IMR-90 (cell line): ENCODE data around the gene NMNAT3. TPM values are rescaled to one million over a fixed set of nuclear protein-coding genes. Genes with fewer than 3 reads are reported as not detected.
"Not testable (repeated sequence)": the region's sequence is repeated elsewhere in the genome, so short reads cannot be mapped to it uniquely, and the experiment has no call there.

Source experiments
- ATAC-seq: fragments of 200-7000 bp; cut with Tn5 transposase; 2 replicates; pipeline ENCODE4 v1.9.1; 2020; ENCODE audit warnings: low read depth, mild to moderate bottlenecking, moderate library complexity
- BruUV-seq: library from RNA; stranded (reverse); fragments of 400-500 nt; replicated peaks from 2 replicates; lab custom pipeline; 2021; lab: Mats Ljungman, UMichigan
- CTCF ChIA-PET: fragments of 300-600 bp; formaldehyde crosslinking; extraction: SDS; loops from one replicate; lab custom pipeline; 2021; ENCODE audit warnings: antibody characterized with exemption; lab: Yijun Ruan, JAX
- POLR2A ChIA-PET: fragments of 300-600 bp; sonication (Branson Sonifier 250); formaldehyde crosslinking; loops from one replicate; lab custom pipeline; 2022; ENCODE audit warnings: antibody characterized with exemption; ENCODE audit not compliant: unreplicated experiment; lab: Charles Lee
- DNase-seq: peaks from one replicate; pipeline ENCODE4 v3.0.0; 2013
- H2AFZ ChIP-seq: replicated peaks from 2 replicates; pipeline ENCODE3; 2013; ENCODE audit warnings: low read length, mild to moderate bottlenecking; ENCODE audit not compliant: poor library complexity
- H2AK5ac ChIP-seq: 2 replicates; pipeline ENCODE4 v1.6.1; 2013; ENCODE audit warnings: low read depth, low read length, inconsistent platforms
- H2AK9ac ChIP-seq: replicated peaks from 2 replicates; pipeline ENCODE3; 2013; ENCODE audit warnings: mild to moderate bottlenecking, low read depth, low read length, moderate library complexity; ENCODE audit not compliant: poor library complexity
- H2BK120ac ChIP-seq: 2 replicates; pipeline ENCODE4 v1.6.1; 2013; ENCODE audit warnings: low read depth, low read length, inconsistent platforms
- H2BK15ac ChIP-seq: 3 replicates; pipeline ENCODE4 v1.6.1; 2013; ENCODE audit warnings: low read depth, low read length, inconsistent platforms
- H2BK20ac ChIP-seq: 2 replicates; pipeline ENCODE4 v1.6.1; 2013; ENCODE audit warnings: low read depth, mild to moderate bottlenecking, inconsistent platforms, low read length, moderate library complexity
- H2BK5ac ChIP-seq: 2 replicates; pipeline ENCODE4 v1.6.1; 2013; ENCODE audit warnings: mild to moderate bottlenecking, low read depth, low read length, inconsistent platforms; ENCODE audit not compliant: poor library complexity, severe bottlenecking
- H3K14ac ChIP-seq: replicated peaks from 2 replicates; pipeline ENCODE4 v1.6.1; 2013; ENCODE audit warnings: low read depth, low read length, inconsistent platforms
- H3K18ac ChIP-seq: 2 replicates; pipeline ENCODE4 v1.6.1; 2013; ENCODE audit warnings: low read depth, low read length, control low read depth
- H3K23ac ChIP-seq: 2 replicates; pipeline ENCODE4 v1.6.1; 2013; ENCODE audit warnings: low read depth, low read length, inconsistent platforms
- H3K27ac ChIP-seq: 2 replicates; pipeline ENCODE4 v1.5.1; 2013; ENCODE audit warnings: mild to moderate bottlenecking, control low read depth, low read length; ENCODE audit not compliant: insufficient read depth
- H3K27me3 ChIP-seq: 2 replicates; pipeline ENCODE4 v1.6.1; 2013; ENCODE audit warnings: low read length; ENCODE audit not compliant: control insufficient read depth, insufficient read depth
- H3K36me3 ChIP-seq: 2 replicates; pipeline ENCODE4 v1.6.1; 2013; ENCODE audit warnings: low read length, mixed read lengths; ENCODE audit not compliant: control insufficient read depth, insufficient read depth
- H3K4ac ChIP-seq: 2 replicates; pipeline ENCODE4 v1.6.1; 2013; ENCODE audit warnings: low read depth, low read length, inconsistent platforms
- H3K4me1 ChIP-seq: 2 replicates; pipeline ENCODE4 v1.6.1; 2013; ENCODE audit warnings: low read length, mixed read lengths; ENCODE audit not compliant: control insufficient read depth, insufficient read depth
- H3K4me2 ChIP-seq: 2 replicates; pipeline ENCODE4 v1.6.1; 2013; ENCODE audit warnings: low read depth, mild to moderate bottlenecking, control low read depth, low read length, moderate library complexity
- H3K4me3 ChIP-seq: 2 replicates; pipeline ENCODE4 v1.5.1; 2013; ENCODE audit warnings: low read depth, mild to moderate bottlenecking, control low read depth, low read length, moderate library complexity; ENCODE audit not compliant: insufficient read depth
- H3K56ac ChIP-seq: 2 replicates; pipeline ENCODE4 v1.6.1; 2013; ENCODE audit warnings: low read length, inconsistent platforms; ENCODE audit not compliant: insufficient read depth; ENCODE audit errors: extremely low read depth
- H3K79me1 ChIP-seq, 2 experiments: 2 replicates each; pipeline ENCODE4 v1.6.1; 2013; ENCODE audit warnings: low read length in 2 of 2, inconsistent platforms in 1 of 2, low read depth in 1 of 2
- H3K9ac ChIP-seq: 2 replicates; pipeline ENCODE4 v1.6.1; 2013; ENCODE audit warnings: low read depth, low read length, control low read depth
- H3K9me1 ChIP-seq: 2 replicates; pipeline ENCODE4 v1.6.1; 2013; ENCODE audit warnings: low read length, inconsistent platforms; ENCODE audit not compliant: insufficient read depth
- H3K9me3 ChIP-seq: 2 replicates; pipeline ENCODE4 v1.6.1; 2013; ENCODE audit warnings: low read length; ENCODE audit not compliant: control insufficient read depth, insufficient read depth
- H4K20me1 ChIP-seq: 2 replicates; pipeline ENCODE4 v1.6.1; 2013; ENCODE audit warnings: low read length, inconsistent platforms; ENCODE audit not compliant: insufficient read depth
- H4K5ac ChIP-seq: 2 replicates; pipeline ENCODE4 v1.6.1; 2013; ENCODE audit warnings: mild to moderate bottlenecking, low read depth, low read length, control low read depth
- H4K8ac ChIP-seq, 2 experiments: 2 replicates each; pipeline ENCODE4 v1.6.1; 2013; ENCODE audit warnings: low read depth in 2 of 2, low read length in 2 of 2, control low read depth in 1 of 2, inconsistent platforms in 1 of 2
- H4K91ac ChIP-seq: 2 replicates; pipeline ENCODE4 v1.6.1; 2013; ENCODE audit warnings: low read depth, low read length, inconsistent platforms; ENCODE audit not compliant: insufficient read depth
- WGBS, 2 experiments: methylation state at CpG; one replicate each; pipeline versions ENCODE4 v1.1.5 to v1.1.7; 2013; ENCODE audit warnings: missing lambda C conversion rate in 2 of 2; ENCODE audit not compliant: insufficient read length in 1 of 2; ENCODE audit errors: extremely low coverage in 2 of 2; 5-methylcytosine and 5-hydroxymethylcytosine counted together
- dilution Hi-C: fragments of 300-500 bp; cut with HindIII; formaldehyde crosslinking; loops from one replicate; pipeline ENCODE4 v1.14.3; 2018; ENCODE audit warnings: low sequenced_read_pairs; ENCODE audit not compliant: unreplicated experiment
- in situ Hi-C: fragments of 300-500 bp; cut with MboI; formaldehyde crosslinking; loops from 3 replicates; pipeline ENCODE4 v1.14.3; 2019; ENCODE audit warnings: low sequenced_read_pairs, inconsistent platforms, mixed read lengths
- intact Hi-C: fragments of 100-400 bp; cut with micrococcal nuclease; formaldehyde crosslinking; loops from 2 replicates; pipeline ENCODE4 v1.10.0; 2022
- polyA plus RNA-seq, 3 experiments: library from polyadenylated mRNA; depleted of rRNA; stranded (reverse); fragments of >200 nt; gene quantifications; 2 replicates each; pipeline ENCODE4 v1.2.3, GENCODE V29; 2012; ENCODE audit warnings: low replicate concordance in 1 of 3
- total RNA-seq: library from RNA; depleted of rRNA; stranded (reverse); fragments of >200 nt; gene quantifications from 2 replicates; pipeline ENCODE4 v1.2.3, GENCODE V29; 2012

The NMNAT3 gene
- total and polyA plus RNA-seq, 2 of the 4 experiments (the other 2 are of a cell fraction) = 0.12 to 0.36 TPM

- not testable (repeated sequence) for H3K23ac ChIP-seq
Observed at GRCh38 chr3:139591186-139591585, 86.6 kb downstream of the NMNAT3 start.

More at GRCh38 chr3:139591186-139591585, 86.6 kb downstream of the NMNAT3 start:
- H3K4ac ChIP-seq, BruUV-seq, H3K4me2 ChIP-seq, H4K20me1 ChIP-seq, H2BK5ac ChIP-seq, H3K9ac ChIP-seq, H3K56ac ChIP-seq, H2BK120ac ChIP-seq, H3K14ac ChIP-seq, H2AK5ac ChIP-seq, H3K9me1 ChIP-seq, H4K8ac ChIP-seq, H4K5ac ChIP-seq, H2BK20ac ChIP-seq, H2AK9ac ChIP-seq, CTCF ChIA-PET, H3K4me1 ChIP-seq, H2AFZ ChIP-seq, H3K79me1 ChIP-seq, H3K4me3 ChIP-seq, H3K9me3 ChIP-seq, H4K91ac ChIP-seq, H3K27me3 ChIP-seq, DNase-seq, H2BK15ac ChIP-seq, H3K36me3 ChIP-seq, H3K18ac ChIP-seq, POLR2A ChIA-PET, ATAC-seq, in situ Hi-C loops, H3K27ac ChIP-seq, dilution Hi-C loops, intact Hi-C loops: not testable (repeated sequence)
- no CpG with 5 or more reads among the region's 22 CpGs for WGBS, 2 experiments
